GM10266 (cell line): ENCODE measurements around the gene BABAM2.

ENCODE experiments used
- DNase-seq: peaks from one replicate; pipeline ENCODE4 v3.0.0; 2012; ENCODE audit errors: extremely low spot score
- TF ChIP-seq, protein P1 (sequence below): IDR thresholded peaks from 2 replicates; pipeline ENCODE4 v1.5.1; 2012; ENCODE audit warnings: mild to moderate bottlenecking, low read depth; ENCODE audit not compliant: control insufficient read depth, insufficient read depth; ENCODE audit errors: missing control alignments

Gene BABAM2

DNA sequence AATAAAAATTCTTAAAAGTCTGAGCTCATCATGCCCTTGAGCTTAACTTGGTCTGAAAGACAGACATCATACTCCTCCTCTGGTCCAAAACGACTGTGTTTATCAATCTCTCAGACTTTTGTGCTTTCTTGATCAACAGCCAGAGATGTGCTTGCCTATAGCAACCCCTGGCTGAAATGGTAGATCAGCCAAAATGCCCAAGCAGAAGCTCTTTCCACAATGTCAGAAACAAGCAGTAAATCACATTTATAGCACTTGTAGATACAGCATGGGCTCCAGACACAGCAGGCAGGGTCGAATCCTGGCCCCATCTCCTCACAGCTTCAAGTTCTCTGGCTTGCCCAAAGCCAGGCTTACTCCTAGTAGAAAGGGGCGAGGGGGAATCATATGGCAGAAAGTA lies 391.7 kb downstream of the BABAM2 start:
- TF ChIP-seq, protein P1, sequence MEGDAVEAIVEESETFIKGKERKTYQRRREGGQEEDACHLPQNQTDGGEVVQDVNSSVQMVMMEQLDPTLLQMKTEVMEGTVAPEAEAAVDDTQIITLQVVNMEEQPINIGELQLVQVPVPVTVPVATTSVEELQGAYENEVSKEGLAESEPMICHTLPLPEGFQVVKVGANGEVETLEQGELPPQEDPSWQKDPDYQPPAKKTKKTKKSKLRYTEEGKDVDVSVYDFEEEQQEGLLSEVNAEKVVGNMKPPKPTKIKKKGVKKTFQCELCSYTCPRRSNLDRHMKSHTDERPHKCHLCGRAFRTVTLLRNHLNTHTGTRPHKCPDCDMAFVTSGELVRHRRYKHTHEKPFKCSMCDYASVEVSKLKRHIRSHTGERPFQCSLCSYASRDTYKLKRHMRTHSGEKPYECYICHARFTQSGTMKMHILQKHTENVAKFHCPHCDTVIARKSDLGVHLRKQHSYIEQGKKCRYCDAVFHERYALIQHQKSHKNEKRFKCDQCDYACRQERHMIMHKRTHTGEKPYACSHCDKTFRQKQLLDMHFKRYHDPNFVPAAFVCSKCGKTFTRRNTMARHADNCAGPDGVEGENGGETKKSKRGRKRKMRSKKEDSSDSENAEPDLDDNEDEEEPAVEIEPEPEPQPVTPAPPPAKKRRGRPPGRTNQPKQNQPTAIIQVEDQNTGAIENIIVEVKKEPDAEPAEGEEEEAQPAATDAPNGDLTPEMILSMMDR = no peak
- no peak for DNase-seq

DNA sequence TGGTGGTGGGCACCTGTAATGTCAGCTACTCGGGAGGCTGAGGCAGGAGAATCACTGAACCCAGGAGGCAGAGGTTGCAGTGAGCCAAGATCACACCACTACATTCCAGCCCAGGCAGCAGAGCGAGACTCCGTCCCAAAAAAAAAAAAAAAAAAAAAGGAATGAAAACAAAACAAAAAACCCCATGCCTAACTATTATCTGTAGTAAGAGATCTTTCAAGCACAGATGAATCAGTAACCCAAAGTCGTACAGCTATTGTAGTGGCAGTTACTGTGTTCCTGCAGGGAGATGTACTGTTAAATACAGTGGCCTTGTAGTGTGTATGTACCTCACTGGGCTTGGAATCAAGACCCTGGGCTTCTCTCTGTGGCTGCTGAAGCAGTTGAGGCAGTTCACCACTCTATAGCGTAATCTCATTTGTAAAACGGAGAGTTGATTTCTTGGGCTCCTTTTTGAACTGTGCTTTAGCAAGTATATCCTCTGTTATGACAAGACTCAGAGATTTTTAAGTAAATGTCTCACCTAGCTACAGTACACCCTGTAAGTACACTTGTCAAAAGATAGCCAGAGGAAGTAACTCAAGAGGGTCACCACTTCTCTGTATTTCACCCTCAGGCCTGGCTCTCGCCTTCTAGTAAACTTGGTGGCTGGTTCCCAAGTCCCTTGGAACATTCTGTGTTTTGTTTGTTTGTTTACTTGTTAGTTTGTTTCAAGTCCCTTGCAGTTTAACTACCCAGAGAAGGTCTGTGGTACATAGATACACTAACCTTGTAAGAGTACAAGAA lies 392.5 kb downstream of the BABAM2 start:
- TF ChIP-seq, protein P1 = no peak
- no peak for DNase-seq

DNA sequence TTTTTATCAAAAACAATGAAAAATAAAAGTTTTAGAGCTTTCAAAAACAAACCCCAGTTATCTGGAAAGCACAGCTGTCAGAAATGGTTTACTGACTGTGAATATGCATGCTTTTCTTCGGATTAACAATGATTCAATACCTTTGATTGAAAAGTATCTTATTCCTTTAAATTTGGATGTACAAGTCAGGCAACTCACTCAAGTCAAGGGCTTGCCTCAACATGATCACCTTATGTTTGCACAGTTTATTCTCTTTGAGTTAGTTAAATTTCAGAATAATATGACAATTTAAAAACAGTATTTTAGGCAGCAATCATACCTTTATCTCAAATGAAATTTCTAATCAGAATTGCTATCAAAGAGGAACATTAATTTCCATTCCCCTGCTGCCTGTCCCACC lies 393.3 kb downstream of the BABAM2 start:
- TF ChIP-seq, protein P1 = no peak
- DNase-seq = no peak

DNA sequence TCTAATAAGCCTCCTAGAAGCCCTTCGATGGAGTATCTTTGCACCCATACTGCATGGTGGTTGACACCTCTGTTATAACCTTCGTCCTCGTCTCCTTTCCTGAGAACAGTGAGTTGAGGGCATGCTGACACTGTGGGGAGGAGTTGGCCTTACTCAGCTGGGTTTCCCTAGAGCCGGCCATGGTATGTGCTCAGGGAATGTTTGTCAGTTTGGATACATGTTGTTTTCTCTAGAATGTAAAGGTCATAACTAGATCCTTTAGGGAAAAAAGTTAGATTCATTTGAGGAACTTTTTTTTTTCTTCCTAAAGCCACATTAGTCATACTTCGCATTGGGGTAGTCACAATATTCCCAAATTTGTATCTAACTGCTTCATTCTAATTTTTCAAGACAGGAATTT lies 396.1 kb downstream of the BABAM2 start:
- TF ChIP-seq, protein P1 = no peak
- no peak for DNase-seq

DNA sequence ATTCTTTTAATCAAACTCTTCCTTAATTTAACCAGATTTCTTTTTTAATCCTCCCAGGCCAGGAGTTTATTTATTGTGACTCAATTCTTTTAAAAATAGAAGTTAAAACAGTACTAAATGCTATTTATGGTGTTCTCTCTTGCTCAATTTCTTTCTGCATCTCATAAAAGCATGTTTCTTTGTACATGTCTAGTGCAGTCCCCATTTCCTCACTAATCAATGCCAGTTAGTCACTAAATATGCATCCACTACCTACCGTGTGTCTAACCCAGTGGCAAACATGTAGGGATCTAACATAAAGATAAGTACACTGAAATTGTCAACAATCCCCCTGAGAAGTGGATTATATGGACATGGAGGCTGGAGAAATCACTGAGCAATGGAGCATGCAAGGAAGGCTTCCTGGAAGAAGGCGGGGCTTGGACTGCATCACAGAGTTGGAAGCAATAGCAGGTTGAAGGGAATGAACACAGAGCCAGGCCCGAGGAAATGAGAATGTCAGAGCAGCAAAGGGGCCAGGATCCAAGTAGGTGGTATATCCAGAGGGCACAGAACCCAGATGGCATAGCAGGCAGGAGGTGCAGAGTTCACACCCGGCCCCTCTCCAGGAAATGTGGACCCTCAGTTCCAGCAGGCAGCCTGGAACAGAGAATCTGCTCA lies 396.9 kb downstream of the BABAM2 start:
- TF ChIP-seq, protein P1 = no peak
- no peak for DNase-seq

DNA sequence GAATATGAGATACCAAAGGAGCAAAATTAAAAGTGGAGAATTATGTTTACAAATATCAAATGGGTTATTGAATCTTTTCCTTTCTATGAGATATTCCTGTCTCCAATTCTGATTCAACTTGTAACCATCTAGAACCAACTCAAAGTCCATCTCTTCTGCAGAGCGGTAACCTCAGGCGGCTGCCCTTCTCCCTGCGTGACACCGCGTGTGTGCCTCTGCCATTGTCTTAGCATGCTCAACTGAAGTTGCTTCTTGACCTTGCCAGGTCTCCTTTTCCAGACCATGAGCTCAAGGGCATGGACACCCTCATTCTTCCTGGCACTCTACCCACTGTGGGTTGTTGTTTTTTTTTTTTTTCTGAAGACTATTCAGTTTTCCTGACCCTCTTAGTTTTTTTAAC lies 398.1 kb downstream of the BABAM2 start:
- no peak for DNase-seq
- TF ChIP-seq, protein P1 = no peak
